ENCODE results near the gene LILRA2.

- TF ChIP-seq GATA3 (IDR thresholded peaks at IDR 0.05; ENCODE audit: low read depth, low read length): no peak
- TF ChIP-seq GATA2 (IDR thresholded peaks at IDR 0.05; ENCODE audit: low read depth, low read length): no peak
Observed at GRCh38 chr19:54574051-54574450, 461 bp downstream of the LILRA2 start.

Data from SH-SY5Y (cell line).